Measurements from ENCODE around the gene TMEM255B.

TMEM255B gene

GRCh38 chr13:113774177-113775107 is 15.4 kb downstream of the TMEM255B start:
- no peak for TF ChIP-seq EZH2phosphoT487 (conservative IDR thresholded peaks at IDR 0.05; ENCODE audit: low read length)
- no peak for TF ChIP-seq CTCF (IDR thresholded peaks at IDR 0.05; ENCODE audit: insufficient read depth, low read length, poor library complexity, severe bottlenecking)
- Histone ChIP-seq H3K9ac (ENCODE audit: low read length) (no peak overlapping the region), H3K27me3 (ENCODE audit: low read length) (no peaks in the 10 kb centered on the region), H4K20me1 (ENCODE audit: low read depth, low read length) (no peaks in the 10 kb centered on the region), H3K36me3 (ENCODE audit: low read length) (no peaks in the 10 kb centered on the region), H3K4me3 (ENCODE audit: insufficient read depth, low read length, poor library complexity, severe bottlenecking) (no peak overlapping the region), H3K4me2 (ENCODE audit: low read depth, low read length, poor library complexity, severe bottlenecking) (no peak overlapping the region), H3K9me2 (replicated peaks; ENCODE audit: insufficient read depth, low read length) (no peaks in the 10 kb centered on the region), H3K79me2 (ENCODE audit: insufficient read depth, low read length) (no peaks in the 10 kb centered on the region), H3F3A (ENCODE audit: insufficient read depth) (no peaks in the 10 kb centered on the region), H2AFZ (ENCODE audit: low read depth, low read length, severe bottlenecking) (no peak overlapping the region), H3K9me3 (ENCODE audit: insufficient read depth, low read length) (no peaks in the 10 kb centered on the region), H3K27ac (ENCODE audit: low read depth, low read length) (no peak overlapping the region)

GRCh38 chr13:113775451-113776145 is 16.6 kb downstream of the TMEM255B start:
- Histone ChIP-seq H4K20me1 (ENCODE audit: low read depth, low read length) (no peaks in the 10 kb centered on the region), H3K27ac (ENCODE audit: low read depth, low read length) (no peak overlapping the region), H3K27me3 (ENCODE audit: low read length) (no peaks in the 10 kb centered on the region), H3K9me2 (replicated peaks; ENCODE audit: insufficient read depth, low read length) (no peaks in the 10 kb centered on the region), H3F3A (ENCODE audit: insufficient read depth) (no peaks in the 10 kb centered on the region), H3K79me2 (ENCODE audit: insufficient read depth, low read length) (no peaks in the 10 kb centered on the region), H3K4me3 (ENCODE audit: insufficient read depth, low read length, poor library complexity, severe bottlenecking) (no peak overlapping the region), H3K36me3 (ENCODE audit: low read length) (no peaks in the 10 kb centered on the region), H2AFZ (ENCODE audit: low read depth, low read length, severe bottlenecking) (no peak overlapping the region), H3K9ac (ENCODE audit: low read length) (no peak overlapping the region), H3K4me2 (ENCODE audit: low read depth, low read length, poor library complexity, severe bottlenecking) (no peak overlapping the region), H3K9me3 (ENCODE audit: insufficient read depth, low read length) (no peaks in the 10 kb centered on the region)
- TF ChIP-seq CTCF (IDR thresholded peaks at IDR 0.05; ENCODE audit: insufficient read depth, low read length, poor library complexity, severe bottlenecking) (no peak), EZH2phosphoT487 (conservative IDR thresholded peaks at IDR 0.05; ENCODE audit: low read length) (no peak)

- no peaks in the 10 kb centered on the region for H3K36me3 ChIP-seq (ENCODE audit: low read length)
- H3K4me2 ChIP-seq (ENCODE audit: low read depth, low read length, poor library complexity, severe bottlenecking) = no peak overlapping the region
- no peak overlapping the region for H3K4me3 ChIP-seq (ENCODE audit: insufficient read depth, low read length, poor library complexity, severe bottlenecking)
- no peaks in the 10 kb centered on the region for H3F3A ChIP-seq (ENCODE audit: insufficient read depth)
- H2AFZ ChIP-seq (ENCODE audit: low read depth, low read length, severe bottlenecking) = no peak overlapping the region
- H4K20me1 ChIP-seq (ENCODE audit: low read depth, low read length) = no peaks in the 10 kb centered on the region
- H3K27ac ChIP-seq (ENCODE audit: low read depth, low read length) = no peak overlapping the region
- no peaks in the 10 kb centered on the region for H3K9me3 ChIP-seq (ENCODE audit: insufficient read depth, low read length)
- no peak overlapping the region for H3K9ac ChIP-seq (ENCODE audit: low read length)
- H3K79me2 ChIP-seq (ENCODE audit: insufficient read depth, low read length) = no peaks in the 10 kb centered on the region
- no peak for TF ChIP-seq CTCF (IDR thresholded peaks at IDR 0.05; ENCODE audit: insufficient read depth, low read length, poor library complexity, severe bottlenecking)
- TF ChIP-seq EZH2phosphoT487 (conservative IDR thresholded peaks at IDR 0.05; ENCODE audit: low read length) = no peak
- no peaks in the 10 kb centered on the region for H3K9me2 ChIP-seq (replicated peaks; ENCODE audit: insufficient read depth, low read length)
- no peaks in the 10 kb centered on the region for H3K27me3 ChIP-seq (ENCODE audit: low read length)
These were observed 17.5 kb downstream of the TMEM255B start for GRCh38 chr13:113776231-113777125.

All from SU-DHL-6 (cell line).